Type B pancreatic cell (in vitro differentiated cells): ENCODE results near the gene SATL1. TPM values are rescaled to one million over a fixed set of nuclear protein-coding genes. Genes with fewer than 3 reads are reported as not detected.

Experiments used
- DNase-seq: peaks from one replicate; pipeline ENCODE4 v3.0.0; 2021; ENCODE audit warnings: mixed read lengths; ENCODE audit not compliant: unreplicated experiment; ENCODE audit errors: extremely low spot score
- H3K27ac Mint-ChIP-seq: 2 replicates; pipeline ENCODE4 v1.8.0; 2021; ENCODE audit warnings: mild to moderate bottlenecking, mixed read lengths
- H3K27me3 Mint-ChIP-seq: 2 replicates; pipeline ENCODE4 v1.8.0; 2021; ENCODE audit warnings: mixed read lengths
- H3K36me3 Mint-ChIP-seq: 2 replicates; pipeline ENCODE4 v1.8.0; 2021; ENCODE audit warnings: mixed read lengths
- H3K4me1 Mint-ChIP-seq: one replicate; pipeline ENCODE4 v1.8.0; 2021; ENCODE audit warnings: mixed read lengths; ENCODE audit not compliant: unreplicated experiment
- H3K4me3 Mint-ChIP-seq: 2 replicates; pipeline ENCODE4 v1.8.0; 2021; ENCODE audit warnings: mild to moderate bottlenecking, mixed read lengths
- H3K9me3 Mint-ChIP-seq: 2 replicates; pipeline ENCODE4 v1.8.0; 2021; ENCODE audit warnings: mixed read lengths
- CTCF ChIP-seq: fragments of 200-600 bp; sonication (generic); conservative IDR thresholded peaks from 2 replicates; pipeline ENCODE4 v1.5.0; 2021; ENCODE audit warnings: antibody characterized with exemption, mild to moderate bottlenecking
- total RNA-seq: library from RNA; stranded (reverse); gene quantifications from 2 replicates; pipeline ENCODE4 v1.2.1, GENCODE V29; 2021; ENCODE audit warnings: low replicate concordance

SATL1 gene
- total RNA-seq, 1 donor from 2014 or later = 0.31 TPM

GRCh38 chrX:85223359-85223758 is 20.2 kb downstream of the SATL1 start:
- no peak overlapping the region for H3K4me3 Mint-ChIP-seq
- no peaks in the 10 kb centered on the region for H3K36me3 Mint-ChIP-seq
- H3K4me1 Mint-ChIP-seq = no peaks in the 10 kb centered on the region
- no peak for DNase-seq
- no peak overlapping the region for H3K27ac Mint-ChIP-seq
- H3K9me3 Mint-ChIP-seq = no peaks in the 10 kb centered on the region
- no peaks in the 10 kb centered on the region for H3K27me3 Mint-ChIP-seq
- no peak for TF ChIP-seq CTCF

- no peak for TF ChIP-seq CTCF
- H3K9me3 Mint-ChIP-seq = no peaks in the 10 kb centered on the region
- H3K4me1 Mint-ChIP-seq = no peaks in the 10 kb centered on the region
- no peaks in the 10 kb centered on the region for H3K27me3 Mint-ChIP-seq
- no peak overlapping the region for H3K4me3 Mint-ChIP-seq
- H3K36me3 Mint-ChIP-seq = no peaks in the 10 kb centered on the region
- DNase-seq = no peak
- H3K27ac Mint-ChIP-seq = no peak overlapping the region
Measured at GRCh38 chrX:85221361-85221760, 22.2 kb downstream of the SATL1 start.

GRCh38 chrX:85215946-85216345 is 27.6 kb downstream of the SATL1 start:
- Mint-ChIP-seq H3K4me1 (no peaks in the 10 kb centered on the region), H3K4me3 (no peak overlapping the region), H3K9me3 (no peaks in the 10 kb centered on the region), H3K27me3 (no peaks in the 10 kb centered on the region), H3K27ac (no peak overlapping the region), H3K36me3 (no peaks in the 10 kb centered on the region)
- no peak for TF ChIP-seq CTCF
- DNase-seq = no peak

GRCh38 chrX:85213792-85214530 is 29.6 kb downstream of the SATL1 start:
- Mint-ChIP-seq H3K9me3 (no peaks in the 10 kb centered on the region), H3K27me3 (no peaks in the 10 kb centered on the region), H3K4me1 (no peaks in the 10 kb centered on the region), H3K27ac (no peak overlapping the region), H3K4me3 (no peak overlapping the region), H3K36me3 (no peaks in the 10 kb centered on the region)
- no peak for TF ChIP-seq CTCF
- DNase-seq = no peak

GRCh38 chrX:85203461-85203970 is 40.1 kb downstream of the SATL1 start:
- Mint-ChIP-seq H3K4me3 (no peak overlapping the region), H3K4me1 (no peaks in the 10 kb centered on the region), H3K27ac (no peak overlapping the region), H3K9me3 (no peaks in the 10 kb centered on the region), H3K36me3 (no peaks in the 10 kb centered on the region), H3K27me3 (no peaks in the 10 kb centered on the region)
- DNase-seq = no peak
- no peak for TF ChIP-seq CTCF
